ENCODE results near the gene CCDC28B. TPM values are rescaled to one million over a fixed set of nuclear protein-coding genes. Genes with fewer than 3 reads are reported as not detected.

Gene CCDC28B
- total RNA-seq (2022; extraction: Qiagen RNA extraction; ENCODE audit: low read depth), result 1.6 to 2.3 TPM (median 2.0 TPM) in 5 replicates

DNA sequence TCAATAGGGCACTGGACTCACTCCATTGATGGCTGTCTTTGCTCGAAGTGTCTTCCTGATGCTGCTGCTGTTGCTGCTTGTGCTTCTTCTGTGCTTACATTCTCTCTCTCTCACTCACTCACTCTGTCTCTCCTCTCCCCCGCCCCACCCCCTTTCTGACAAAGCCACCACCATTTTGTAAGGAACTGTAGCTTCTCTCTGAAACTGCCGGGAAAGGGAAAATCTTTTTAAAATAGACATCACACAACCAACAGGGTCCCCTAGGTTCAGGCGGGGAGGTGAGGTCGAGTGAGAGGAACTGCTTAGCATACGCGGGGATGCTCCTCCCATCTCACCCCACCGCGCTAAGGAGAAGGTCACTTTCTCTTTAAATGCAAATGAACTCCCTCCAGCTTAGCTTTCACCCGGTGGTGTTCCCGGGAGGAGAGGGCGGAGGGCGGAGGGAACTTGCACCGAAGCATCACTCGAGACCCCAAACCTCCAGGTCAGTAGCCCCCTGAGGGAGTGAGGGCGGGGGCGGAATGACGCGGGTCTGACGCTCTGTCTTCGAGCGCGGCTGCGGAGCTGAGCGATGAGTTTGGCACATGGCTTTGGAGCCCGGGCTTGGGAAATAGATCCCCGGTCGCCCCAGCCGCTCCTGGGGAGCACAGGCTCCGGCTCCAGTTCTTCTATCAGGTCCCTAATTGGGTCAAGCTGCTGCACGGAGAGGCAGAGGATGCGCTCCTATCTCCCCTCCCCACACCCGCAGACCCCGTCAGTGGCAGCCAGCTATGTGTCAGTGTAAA is at the start of gene CCDC28B:
Gene CCDC28B (plus strand): TSS at position 370 of the 785 bp plus-strand sequence. CDS start 1,341 bp downstream, outside the sequence.

DNA sequence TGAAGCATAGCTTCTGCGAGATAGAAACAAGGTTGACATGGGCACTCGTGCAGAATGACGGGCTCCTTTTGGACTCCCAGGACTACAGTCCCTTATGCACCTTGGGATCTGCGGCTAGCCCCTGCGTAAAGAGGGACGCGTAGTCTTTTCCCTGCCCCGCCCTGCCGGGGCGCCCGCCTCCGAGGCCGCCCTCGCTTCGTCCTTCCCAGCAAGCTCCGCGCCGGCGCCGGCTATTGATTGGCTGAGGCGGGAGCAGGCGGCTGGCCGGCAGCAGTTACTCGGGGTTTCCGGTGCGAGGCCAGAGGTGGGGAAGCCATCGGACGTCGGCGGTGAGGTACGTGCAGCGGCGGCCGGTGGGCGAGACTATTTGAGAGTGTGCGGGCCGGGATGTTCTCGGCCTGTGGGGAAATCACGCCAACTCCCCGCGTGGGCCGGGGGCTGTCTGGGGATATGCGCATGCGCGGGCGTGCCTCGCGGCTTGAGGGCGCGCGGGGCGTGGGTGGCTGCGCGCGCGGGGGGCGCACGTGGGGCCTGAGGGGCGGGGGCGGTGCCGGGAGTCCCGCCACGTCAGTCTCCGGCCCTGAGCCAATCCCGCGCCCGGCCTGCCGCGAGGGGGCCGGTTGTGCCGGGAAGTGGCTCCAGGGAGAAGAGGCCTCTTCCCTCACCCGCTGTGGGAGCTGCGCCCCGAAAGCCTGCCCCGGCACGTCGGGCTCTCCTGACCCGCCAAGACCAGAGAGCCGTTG is 20.8 kb upstream of the CCDC28B start, which contains the start of gene TXLNA:
Gene TXLNA (plus strand): TSS at position 233 of the 743 bp plus-strand sequence. CDS start 671 bp downstream, outside the sequence.

DNA sequence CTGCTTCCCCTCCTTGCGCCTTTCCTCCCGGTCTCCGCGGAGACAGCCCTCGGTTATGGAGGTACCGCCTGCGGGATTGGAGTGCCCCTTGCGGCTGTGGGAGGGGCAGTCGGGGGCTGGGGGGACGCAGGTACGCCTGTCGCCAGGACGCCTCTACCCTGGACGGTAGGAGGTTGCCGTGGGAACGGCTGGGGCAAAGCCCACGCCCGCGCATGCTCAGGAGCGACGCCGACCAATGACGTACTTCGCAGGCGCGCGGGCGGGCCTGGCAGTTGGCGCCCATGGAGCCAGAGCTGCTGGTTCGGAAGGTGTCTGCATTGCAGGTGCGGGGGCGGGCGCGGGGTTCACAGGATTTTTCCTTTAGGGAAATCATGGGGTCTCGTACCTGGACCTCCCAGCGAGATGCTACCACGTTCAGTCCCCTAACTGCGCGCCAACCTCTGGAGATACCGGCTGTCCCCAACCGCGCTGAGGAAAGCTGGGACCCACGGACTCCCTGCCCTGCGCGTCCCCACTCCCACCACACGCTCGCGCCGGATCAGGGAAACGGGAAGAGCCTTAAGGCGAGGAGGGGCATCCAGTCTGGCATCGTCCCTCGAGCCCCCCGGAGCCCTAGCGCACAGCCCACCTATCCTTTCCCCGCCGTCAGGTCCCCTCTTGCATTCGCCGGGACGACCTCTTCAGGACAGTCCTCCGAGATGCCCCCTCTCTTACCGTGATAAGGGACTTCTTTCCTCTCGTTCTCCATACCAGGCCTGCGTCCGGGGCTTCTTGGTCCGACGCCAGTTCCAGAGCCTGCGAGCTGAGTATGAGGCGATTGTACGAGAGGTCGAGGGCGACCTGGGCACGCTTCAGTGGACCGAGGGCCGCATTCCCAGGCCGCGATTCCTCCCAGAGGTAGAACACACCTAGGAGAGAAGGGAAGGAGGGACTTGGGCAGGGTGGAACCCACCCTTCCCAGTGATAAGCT is 5.3 kb downstream of the CCDC28B start, which contains the start of gene IQCC:
Gene IQCC (plus strand): TSS at position 271 of the 970 bp plus-strand sequence. CDS start 11 bp downstream, at position 282.

DNA sequence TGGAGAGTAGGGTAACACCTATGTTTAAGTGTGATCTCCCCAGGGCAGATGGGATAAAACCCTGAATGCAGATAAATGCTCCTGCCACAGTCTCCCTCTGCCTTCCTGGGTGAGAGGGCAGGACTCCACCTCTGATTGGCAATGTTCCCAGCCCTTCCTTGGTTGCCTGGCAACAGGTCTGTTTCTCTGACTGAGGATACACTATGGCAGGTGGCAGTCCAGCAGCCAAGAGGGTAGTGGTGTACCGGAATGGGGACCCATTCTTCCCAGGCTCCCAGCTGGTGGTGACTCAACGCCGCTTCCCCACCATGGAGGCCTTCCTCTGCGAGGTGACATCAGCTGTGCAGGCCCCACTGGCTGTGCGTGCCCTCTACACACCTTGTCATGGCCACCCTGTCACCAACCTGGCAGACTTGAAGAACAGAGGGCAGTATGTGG is 8.5 kb downstream of the CCDC28B start, which contains the start of gene DCDC2B:
Gene DCDC2B (plus strand): TSS at position 199 of the 438 bp plus-strand sequence. CDS start 5 bp downstream, at position 204.

DNA sequence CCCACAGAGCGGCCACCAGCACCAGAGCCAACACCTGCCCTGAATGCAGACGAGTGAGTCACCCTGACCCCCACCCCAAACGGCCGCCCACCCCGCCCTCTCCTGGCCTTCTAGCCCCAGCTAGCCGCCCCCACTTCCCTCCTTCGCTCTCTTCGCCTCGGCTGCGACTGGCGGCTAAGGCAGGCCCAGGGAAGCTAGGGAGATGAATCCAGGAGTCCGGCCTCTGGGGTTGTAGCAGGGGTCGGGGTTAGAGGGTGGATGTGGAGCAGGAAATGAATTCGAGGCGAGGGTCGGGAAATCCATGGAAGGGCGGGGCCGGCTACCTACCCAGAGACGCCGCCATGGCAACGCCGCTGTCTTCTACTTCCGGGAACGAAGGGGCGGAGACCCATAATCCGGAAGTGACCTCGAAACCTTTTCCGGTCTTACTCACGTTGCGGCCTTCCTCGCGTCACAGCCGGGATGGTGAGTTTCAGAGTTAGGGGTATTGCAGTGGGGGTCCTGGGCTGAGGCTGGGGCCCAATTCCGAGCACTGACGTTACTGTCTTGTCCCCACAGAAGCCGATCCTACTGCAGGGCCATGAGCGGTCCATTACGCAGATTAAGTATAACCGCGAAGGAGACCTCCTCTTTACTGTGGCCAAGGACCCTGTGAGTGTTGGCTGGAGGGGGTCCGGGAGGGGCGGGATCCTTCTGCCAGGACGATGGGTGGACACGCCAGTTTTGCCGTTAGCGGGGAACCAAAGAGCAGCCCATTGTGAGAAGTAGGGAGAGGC is 21.8 kb downstream of the CCDC28B start, which contains the start of the genes EIF3I and TMEM234:
Gene EIF3I (plus strand): TSS at position 428 of the 776 bp plus-strand sequence. CDS start 35 bp downstream, at position 463.
Gene TMEM234 (minus strand): TSS at position 374 of the 776 bp plus-strand sequence. CDS start 31 bp downstream, at position 343.

DNA sequence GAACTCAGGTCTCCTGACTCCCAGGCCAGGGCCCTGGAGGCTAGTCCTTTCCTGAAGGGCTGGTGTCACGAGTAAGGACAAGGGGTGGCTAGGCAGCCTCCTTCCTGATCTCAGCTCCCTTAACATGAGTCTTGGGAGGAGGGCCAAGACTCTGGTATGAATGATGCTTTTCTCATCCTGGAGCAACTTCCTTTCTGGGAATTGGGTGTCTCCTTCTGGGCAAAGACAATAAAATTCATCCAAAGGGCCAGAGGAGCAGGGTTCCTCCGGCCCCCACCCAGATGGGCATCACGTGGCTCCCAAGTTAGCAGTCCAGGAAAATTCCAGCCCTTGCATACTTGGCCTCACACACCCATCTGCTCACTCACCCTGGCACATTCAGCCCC is 46.5 kb downstream of the CCDC28B start, which contains the start of gene FAM167B:
Gene FAM167B (plus strand): TSS at position 335 of the 386 bp plus-strand sequence. CDS start 200 bp downstream, outside the sequence.

DNA sequence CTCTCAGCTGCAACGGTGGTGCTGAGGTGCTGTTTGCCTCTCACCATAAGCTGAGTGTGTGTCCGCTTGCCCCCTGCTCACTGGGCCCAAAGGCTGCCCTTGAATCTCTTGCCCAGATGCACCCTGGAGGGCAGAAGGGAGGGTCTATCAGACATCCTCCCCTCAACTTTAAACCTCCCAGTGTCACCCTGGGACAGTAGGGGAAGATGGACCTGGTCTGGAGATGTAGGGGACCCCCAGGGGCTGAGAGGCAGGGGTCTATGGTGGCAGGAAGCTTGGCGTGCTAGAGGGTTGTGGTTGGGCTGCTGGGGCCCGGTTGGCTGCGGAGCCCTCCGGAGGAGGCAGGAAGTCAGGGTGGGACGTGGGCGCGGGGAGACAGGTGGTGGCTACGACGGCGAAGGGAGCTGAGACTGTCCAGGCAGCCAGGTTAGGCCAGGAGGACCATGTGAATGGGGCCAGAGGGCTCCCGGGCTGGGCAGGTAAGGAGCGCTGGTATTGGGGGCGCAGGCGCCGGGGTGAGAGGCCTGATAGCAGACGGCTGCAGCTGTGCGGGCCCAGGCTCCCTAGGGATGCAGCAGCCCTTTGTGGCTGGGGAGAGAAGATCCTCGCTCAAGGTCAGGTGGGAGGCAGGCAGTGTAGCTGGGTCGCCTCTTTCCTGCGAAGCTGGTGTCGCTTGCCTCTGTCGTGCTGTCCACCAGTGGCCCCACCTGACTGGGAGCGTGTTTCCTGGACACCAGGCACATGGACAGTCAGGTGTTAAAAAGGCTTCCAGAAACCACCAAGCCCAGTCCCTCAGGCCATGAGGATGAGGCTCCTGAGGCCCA is 50.7 kb downstream of the CCDC28B start, which contains the start of gene LCK:
Gene LCK (plus strand): TSS at position 373 of the 824 bp plus-strand sequence. CDS start 23,065 bp downstream, outside the sequence.

Other genes with a start within 250 kb of the CCDC28B start
- gene KHDRBS1, start 186.7 kb upstream of the CCDC28B start, total RNA-seq (2022; extraction: Qiagen RNA extraction; ENCODE audit: low read depth), result 120 to 141 TPM (median 139 TPM) in 5 replicates
- 9.8 to 14.2 TPM (median 13.0 TPM) in 5 replicates for gene TMEM39B, start 127.7 kb upstream of the CCDC28B start, total RNA-seq (2022; extraction: Qiagen RNA extraction; ENCODE audit: low read depth)
- 17.7 to 20.0 TPM (median 18.3 TPM) in 5 replicates for gene KPNA6, start 92.5 kb upstream of the CCDC28B start, total RNA-seq (2022; extraction: Qiagen RNA extraction; ENCODE audit: low read depth)
- 30.6 to 32.8 TPM (median 31.2 TPM) in 5 replicates for gene TXLNA, start 20.9 kb upstream of the CCDC28B start, total RNA-seq (2022; extraction: Qiagen RNA extraction; ENCODE audit: low read depth)
- gene IQCC, start 5.1 kb downstream of the CCDC28B start, total RNA-seq (2022; extraction: Qiagen RNA extraction; ENCODE audit: low read depth), result 1.7 to 2.5 TPM (median 1.9 TPM) in 5 replicates
- gene DCDC2B, start 8.5 kb downstream of the CCDC28B start, total RNA-seq (2022; extraction: Qiagen RNA extraction; ENCODE audit: low read depth), result not detected in 5 replicates
- 7.8 to 9.7 TPM (median 8.7 TPM) in 5 replicates for gene TMEM234, start 21.8 kb downstream of the CCDC28B start, total RNA-seq (2022; extraction: Qiagen RNA extraction; ENCODE audit: low read depth)
- 276 to 303 TPM (median 282 TPM) in 5 replicates for gene EIF3I, start 21.8 kb downstream of the CCDC28B start, total RNA-seq (2022; extraction: Qiagen RNA extraction; ENCODE audit: low read depth)
- gene FAM167B, start 46.6 kb downstream of the CCDC28B start, total RNA-seq (2022; extraction: Qiagen RNA extraction; ENCODE audit: low read depth), result 0.63 to 0.89 TPM (median 0.72 TPM) in 5 replicates
- 0.07 TPM in 1 of 5 replicates, not detected in the others for gene LCK, start 50.7 kb downstream of the CCDC28B start, total RNA-seq (2022; extraction: Qiagen RNA extraction; ENCODE audit: low read depth)
- gene HDAC1, start 91.5 kb downstream of the CCDC28B start, total RNA-seq (2022; extraction: Qiagen RNA extraction; ENCODE audit: low read depth), result 58.2 to 63.0 TPM (median 61.7 TPM) in 5 replicates
- gene MARCKSL1, start 135.6 kb downstream of the CCDC28B start, total RNA-seq (2022; extraction: Qiagen RNA extraction; ENCODE audit: low read depth), result 57.0 to 80.7 TPM (median 72.8 TPM) in 5 replicates
- gene FAM229A, start 161.9 kb downstream of the CCDC28B start, total RNA-seq (2022; extraction: Qiagen RNA extraction; ENCODE audit: low read depth), result 1.8 to 5.2 TPM (median 4.0 TPM) in 5 replicates
- 0.09 to 0.37 TPM in 2 of 5 replicates, not detected in the others for gene TSSK3, start 161.9 kb downstream of the CCDC28B start, total RNA-seq (2022; extraction: Qiagen RNA extraction; ENCODE audit: low read depth)
- gene BSDC1, start 193.8 kb downstream of the CCDC28B start, total RNA-seq (2022; extraction: Qiagen RNA extraction; ENCODE audit: low read depth), result 19.5 to 22.7 TPM (median 21.8 TPM) in 5 replicates

Data from A549 treated with DMSO at 1 μM for 4 hours (cell line).